Measurements from ENCODE around the gene DRAM1. TPM values are rescaled to one million over a fixed set of nuclear protein-coding genes. Genes with fewer than 3 reads are reported as not detected.

DRAM1 gene
- total and polyA plus RNA-seq, 10 of the 15 experiments (the other 5 are each of a cell fraction or from before 2014, with no cell fraction given), result 22.4 to 91.5 (median 41.4) TPM

- TF ChIP-seq CHD2 (IDR thresholded peaks at IDR 0.05; ENCODE audit: borderline replicate concordance, low read depth, low read length) (peak; percentile 17; the same call in 1 of the 2 replicates), EZH2 (IDR thresholded peaks at IDR 0.05; ENCODE audit: borderline replicate concordance, control insufficient read depth, low read depth, low read length) (no peak), MAX (IDR thresholded peaks at IDR 0.05; ENCODE audit: low read depth, low read length) (0 out of 2 replicates have a peak, but pooled peaks have one; percentile 54), ZBED1 (IDR thresholded peaks at IDR 0.05; ENCODE audit: borderline replicate concordance) (peak; percentile 82), E2F8 (IDR thresholded peaks at IDR 0.05; ENCODE audit: low read depth, partially characterized antibody) (no peak), IRF3 (IDR thresholded peaks at IDR 0.05) (no peak), FOS (IDR thresholded peaks at IDR 0.05; ENCODE audit: borderline replicate concordance, extremely low read depth, insufficient read length) (no peak), PKNOX1 (IDR thresholded peaks at IDR 0.05) (peak; percentile 88)
Observed at GRCh38 chr12:101931498-101932326, 54.3 kb downstream of the DRAM1 start (continued).
